ENCODE measurements around the gene FOXP1. TPM values are rescaled to one million over a fixed set of nuclear protein-coding genes. Genes with fewer than 3 reads are reported as not detected.

Gene FOXP1
- total RNA-seq, 1 donor from 2014 or later: 31.1 TPM

DNA sequence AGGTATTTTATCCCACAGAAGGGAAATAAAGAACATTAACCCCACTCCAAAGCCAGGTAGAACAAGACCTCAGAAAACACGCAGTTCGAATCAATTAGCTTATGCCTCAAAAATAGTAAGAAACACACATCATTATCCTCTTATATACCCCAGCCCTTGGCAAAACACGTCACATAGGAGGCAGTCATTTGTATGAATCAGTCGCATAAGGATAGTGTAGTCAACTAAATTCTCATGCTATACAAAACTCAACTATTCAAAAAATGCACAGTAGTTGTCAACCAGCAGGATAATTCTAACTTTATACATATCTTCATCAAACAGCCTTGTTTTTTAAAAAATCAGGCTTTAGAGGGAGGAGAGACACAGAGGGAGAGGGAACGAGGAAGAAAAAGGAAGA, 298.4 kb downstream of the FOXP1 start:
- no peaks in the 10 kb centered on the region for H3K9me3 Mint-ChIP-seq (ENCODE audit: unreplicated experiment)
- no peak overlapping the region for H3K27ac Mint-ChIP-seq (ENCODE audit: unreplicated experiment)
- no peaks in the 10 kb centered on the region for H3K36me3 Mint-ChIP-seq (ENCODE audit: unreplicated experiment)
- H3K27me3 Mint-ChIP-seq (ENCODE audit: unreplicated experiment): no peaks in the 10 kb centered on the region
- no peaks in the 10 kb centered on the region for H3K4me1 Mint-ChIP-seq (ENCODE audit: low read depth, unreplicated experiment)
- TF ChIP-seq CTCF (IDR thresholded peaks at IDR 0.05; ENCODE audit: partially characterized antibody, unreplicated experiment): no peak
- H3K4me3 Mint-ChIP-seq (ENCODE audit: unreplicated experiment): no peak overlapping the region
- DNase-seq: no peak

GRCh38 chr3:71282976-71283375, 300.6 kb downstream of the FOXP1 start:
- Mint-ChIP-seq H3K27me3 (ENCODE audit: unreplicated experiment) (no peaks in the 10 kb centered on the region), H3K27ac (ENCODE audit: unreplicated experiment) (no peak overlapping the region), H3K4me3 (ENCODE audit: unreplicated experiment) (no peak overlapping the region), H3K4me1 (ENCODE audit: low read depth, unreplicated experiment) (no peaks in the 10 kb centered on the region), H3K9me3 (ENCODE audit: unreplicated experiment) (no peaks in the 10 kb centered on the region), H3K36me3 (ENCODE audit: unreplicated experiment) (no peaks in the 10 kb centered on the region)
- no peak for DNase-seq
- TF ChIP-seq CTCF (IDR thresholded peaks at IDR 0.05; ENCODE audit: partially characterized antibody, unreplicated experiment): no peak

DNA sequence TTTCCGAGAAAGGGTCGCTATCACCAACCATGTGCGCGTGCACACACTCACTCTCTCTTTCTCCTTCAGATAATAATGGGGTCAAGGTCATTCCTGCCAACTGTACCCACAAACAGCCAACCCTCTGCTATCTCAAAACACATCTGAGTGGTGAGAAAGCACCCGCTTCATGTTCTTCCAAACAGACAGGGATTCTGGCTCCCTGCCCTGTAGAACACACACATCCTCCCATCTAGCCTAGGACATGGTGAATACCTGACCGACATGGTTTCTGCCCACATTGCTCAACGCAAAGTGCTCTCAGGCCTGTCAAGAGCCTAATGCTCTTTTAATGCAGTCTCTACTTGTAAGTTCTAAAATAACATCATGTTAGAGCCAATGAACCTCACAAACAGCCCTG, 302.2 kb downstream of the FOXP1 start:
- Mint-ChIP-seq H3K27ac (ENCODE audit: unreplicated experiment) (no peak overlapping the region), H3K27me3 (ENCODE audit: unreplicated experiment) (no peaks in the 10 kb centered on the region), H3K4me3 (ENCODE audit: unreplicated experiment) (no peak overlapping the region), H3K4me1 (ENCODE audit: low read depth, unreplicated experiment) (no peaks in the 10 kb centered on the region), H3K9me3 (ENCODE audit: unreplicated experiment) (no peaks in the 10 kb centered on the region), H3K36me3 (ENCODE audit: unreplicated experiment) (no peaks in the 10 kb centered on the region)
- no peak for DNase-seq
- TF ChIP-seq CTCF (IDR thresholded peaks at IDR 0.05; ENCODE audit: partially characterized antibody, unreplicated experiment): no peak

GRCh38 chr3:71277341-71277740, 306.2 kb downstream of the FOXP1 start:
- H3K9me3 Mint-ChIP-seq (ENCODE audit: unreplicated experiment): peaks cover 5% of the 10 kb centered on the region
- H3K4me3 Mint-ChIP-seq (ENCODE audit: unreplicated experiment): no peak overlapping the region
- DNase-seq: no peak
- H3K36me3 Mint-ChIP-seq (ENCODE audit: unreplicated experiment): no peaks in the 10 kb centered on the region
- no peak for TF ChIP-seq CTCF (IDR thresholded peaks at IDR 0.05; ENCODE audit: partially characterized antibody, unreplicated experiment)
- H3K27me3 Mint-ChIP-seq (ENCODE audit: unreplicated experiment): no peaks in the 10 kb centered on the region
- H3K4me1 Mint-ChIP-seq (ENCODE audit: low read depth, unreplicated experiment): no peaks in the 10 kb centered on the region
- H3K27ac Mint-ChIP-seq (ENCODE audit: unreplicated experiment): no peak overlapping the region

GRCh38 chr3:71276531-71276930, 307.0 kb downstream of the FOXP1 start:
- peaks cover 5% of the 10 kb centered on the region for H3K9me3 Mint-ChIP-seq (ENCODE audit: unreplicated experiment)
- H3K4me3 Mint-ChIP-seq (ENCODE audit: unreplicated experiment): no peak overlapping the region
- no peaks in the 10 kb centered on the region for H3K27me3 Mint-ChIP-seq (ENCODE audit: unreplicated experiment)
- no peaks in the 10 kb centered on the region for H3K36me3 Mint-ChIP-seq (ENCODE audit: unreplicated experiment)
- DNase-seq: no peak
- no peak for TF ChIP-seq CTCF (IDR thresholded peaks at IDR 0.05; ENCODE audit: partially characterized antibody, unreplicated experiment)
- no peaks in the 10 kb centered on the region for H3K4me1 Mint-ChIP-seq (ENCODE audit: low read depth, unreplicated experiment)
- H3K27ac Mint-ChIP-seq (ENCODE audit: unreplicated experiment): no peak overlapping the region

Data from glutamatergic neuron (in vitro differentiated cells).